NK-92 (cell line): ENCODE measurements around the gene MPZL2.
"Not testable (repeated sequence)": the region's sequence is repeated elsewhere in the genome, so short reads cannot be mapped to it uniquely, and the experiment has no call there.

Source experiments
- DNase-seq: peaks from one replicate; lab custom pipeline; 2025; ENCODE audit not compliant: unreplicated experiment; lab: John Stamatoyannopoulos, UW

MPZL2 gene

DNA sequence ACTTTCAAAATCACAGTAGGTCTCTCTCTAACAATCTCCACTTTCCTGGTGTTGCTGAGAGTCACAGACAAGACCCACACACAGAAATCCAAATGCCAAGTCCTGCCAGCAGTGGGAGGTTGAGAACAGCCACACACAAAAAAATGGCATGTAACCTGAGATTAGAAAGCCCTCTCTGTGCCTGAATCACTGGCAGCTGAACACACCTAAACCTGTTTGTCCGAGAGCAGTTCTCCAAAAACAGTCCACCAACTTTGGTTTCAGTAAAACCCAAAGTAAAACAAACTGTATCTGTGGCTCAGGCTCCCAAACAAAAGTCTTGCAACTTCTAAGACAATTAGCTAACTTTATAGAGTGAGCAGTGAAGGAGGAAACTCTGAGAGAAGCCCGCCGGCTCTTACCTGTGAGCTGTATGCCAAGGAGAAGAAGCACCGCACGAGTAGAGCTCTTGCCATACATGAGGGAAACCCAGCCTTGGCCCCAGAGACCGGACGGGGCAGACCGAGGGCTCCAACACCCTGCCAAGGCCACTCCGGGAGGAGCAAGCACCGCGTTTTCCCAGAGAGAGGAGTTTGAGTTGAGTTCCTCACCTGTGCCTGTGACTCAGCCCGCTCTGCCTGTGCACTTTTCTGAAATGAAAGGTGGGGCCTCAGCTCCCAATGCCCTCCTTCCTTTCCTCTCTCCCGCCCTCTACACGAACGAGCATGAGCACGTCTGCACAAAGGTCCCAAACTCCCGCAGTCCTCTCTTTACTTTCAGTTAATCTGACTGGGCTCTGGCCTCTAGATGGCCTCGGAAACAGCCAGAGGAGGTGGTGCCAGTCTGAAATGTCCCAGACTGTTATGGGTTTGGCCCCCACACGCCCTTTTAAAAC is at the start of gene MPZL2:
Gene MPZL2, minus strand, starts transcription at position 603 of the 874 bp plus-strand sequence. Its CDS starts 144 bp downstream, at position 459.
- DNase-seq = no peak

DNA sequence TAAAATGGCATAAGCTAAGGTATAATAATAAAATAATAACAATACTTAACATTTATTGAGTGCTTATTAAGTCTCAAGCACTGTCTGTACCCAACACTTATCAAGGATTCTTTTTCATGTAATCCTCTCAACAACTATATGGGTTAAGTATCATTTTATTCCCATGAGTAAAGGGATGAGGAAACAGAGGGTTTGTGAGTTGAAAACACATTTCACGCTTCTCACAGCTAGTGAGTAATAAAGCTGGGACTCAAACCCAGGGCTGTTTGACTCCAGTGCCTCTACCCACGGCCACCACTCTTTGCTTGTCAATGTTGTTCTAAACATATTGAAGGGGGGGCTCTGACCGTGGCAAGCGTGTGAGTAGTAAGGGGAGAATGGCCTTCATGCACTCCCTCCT is 49.1 kb upstream of the MPZL2 start:
- no peak for DNase-seq

DNA sequence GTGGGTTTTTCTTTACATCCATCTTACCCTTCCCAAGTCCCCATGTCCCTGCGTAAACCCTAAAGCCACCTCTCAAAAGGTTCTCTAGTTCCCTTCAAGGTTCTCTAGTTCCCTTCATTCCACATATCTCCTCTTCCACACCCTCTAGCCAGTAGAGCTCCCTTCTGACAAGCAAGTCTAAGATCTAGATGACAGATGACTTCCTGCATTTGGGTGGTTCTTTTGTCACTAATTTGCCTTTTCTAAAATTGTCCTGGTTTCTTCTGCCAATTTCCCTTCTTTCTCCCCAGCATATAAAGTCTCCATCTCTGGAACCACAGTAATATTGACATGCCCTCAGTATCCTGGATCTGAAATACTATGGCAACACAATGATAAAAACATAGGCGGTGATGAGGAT is 48.2 kb upstream of the MPZL2 start:
- DNase-seq = no peak

DNA sequence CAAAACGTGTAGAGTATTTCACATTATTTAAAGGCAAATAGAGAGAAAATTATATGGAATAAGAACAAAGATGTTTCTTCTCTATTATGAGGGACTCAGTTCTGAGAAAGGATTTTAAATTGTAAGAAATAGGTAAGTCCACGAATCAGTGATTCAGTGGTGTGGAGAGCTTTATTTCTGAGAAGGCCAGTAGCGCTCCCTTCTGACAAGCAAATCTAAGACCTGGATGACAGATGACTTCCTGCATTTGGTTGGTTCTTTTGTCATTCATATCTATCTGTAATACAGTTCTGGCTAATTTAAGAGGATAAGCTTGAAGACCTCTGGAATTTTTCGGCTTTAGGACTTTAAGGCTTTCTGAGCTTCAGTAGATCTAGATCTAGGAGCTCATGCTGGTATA is 47.4 kb upstream of the MPZL2 start:
- DNase-seq = no peak

DNA sequence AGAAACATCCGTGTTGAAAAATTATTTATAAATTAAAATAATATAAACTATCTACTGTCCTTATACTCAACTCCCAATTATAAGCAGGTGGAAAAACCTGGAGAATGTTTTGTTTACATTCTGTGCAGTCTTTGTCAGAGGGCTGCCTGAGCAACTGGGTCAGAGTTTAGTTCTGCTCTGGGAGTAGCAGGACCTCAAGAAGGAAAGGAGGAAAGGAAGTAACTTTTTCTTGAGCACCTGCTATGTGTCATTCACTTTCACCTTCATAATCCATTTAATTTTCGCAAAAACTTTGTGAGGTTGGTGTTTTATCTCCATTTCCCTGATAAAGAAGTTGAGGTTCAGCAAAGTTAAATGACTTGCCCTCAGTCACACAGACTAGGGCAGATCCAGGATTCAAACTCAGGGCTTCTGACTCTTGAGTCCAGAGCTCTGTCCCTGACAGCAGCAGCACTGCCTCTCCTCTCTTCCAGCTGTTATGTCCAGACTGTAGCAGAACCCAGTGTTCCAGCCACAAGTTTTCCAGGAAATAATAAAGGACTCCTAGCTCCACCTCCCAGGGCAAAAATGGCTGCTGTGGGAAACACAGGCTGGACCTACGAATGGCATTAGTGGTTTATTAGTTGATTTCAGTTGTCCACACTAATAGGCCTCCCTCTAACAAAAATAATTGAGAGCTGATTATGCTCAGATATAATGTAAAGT is 46.8 kb upstream of the MPZL2 start:
- DNase-seq = no peak

DNA sequence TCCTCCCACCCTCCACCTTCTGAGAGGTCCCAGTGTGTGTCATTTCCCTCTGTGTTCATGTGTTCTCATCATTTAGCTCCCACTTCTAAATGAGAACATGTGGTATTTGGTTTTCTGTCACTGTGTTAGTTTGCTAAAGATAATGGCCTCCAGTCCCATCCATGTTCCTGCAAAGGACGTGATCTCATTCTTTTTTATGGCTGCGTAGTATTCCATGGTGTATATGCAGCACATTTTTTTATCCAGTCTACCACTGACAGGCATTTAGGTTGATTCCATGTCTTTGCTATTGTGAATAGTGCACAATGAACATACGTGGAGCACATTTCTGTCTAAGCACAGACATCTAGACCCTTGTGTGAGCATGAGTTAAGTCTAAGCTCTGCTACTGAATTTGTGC is 46.2 kb upstream of the MPZL2 start:
- no peak for DNase-seq

DNA sequence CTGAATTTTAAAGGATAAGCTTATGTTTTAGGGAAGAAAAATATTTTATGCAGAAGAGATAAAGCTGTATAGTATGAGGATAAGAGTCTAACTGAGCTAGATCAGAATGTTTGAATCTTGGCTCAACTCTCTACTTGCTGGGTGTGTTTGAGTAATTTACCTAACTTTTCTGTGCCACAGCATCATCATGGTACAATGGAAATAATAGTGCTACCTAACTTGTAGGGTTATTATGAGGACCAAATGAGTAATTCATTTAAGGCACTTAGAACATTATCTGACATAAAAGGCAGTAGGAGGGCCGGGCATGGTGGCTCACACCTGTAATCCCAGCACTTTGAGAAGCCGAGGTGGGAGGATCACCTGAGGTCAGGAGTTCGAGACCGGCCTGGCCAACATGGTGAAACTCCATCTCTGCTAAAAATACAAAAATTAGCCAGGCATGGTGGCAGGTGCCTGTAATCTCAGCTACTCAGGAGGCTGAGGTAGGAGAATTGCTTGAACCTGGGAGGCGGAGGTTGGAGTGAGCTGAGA is 45.0 kb upstream of the MPZL2 start:
- not testable (repeated sequence) for DNase-seq

DNA sequence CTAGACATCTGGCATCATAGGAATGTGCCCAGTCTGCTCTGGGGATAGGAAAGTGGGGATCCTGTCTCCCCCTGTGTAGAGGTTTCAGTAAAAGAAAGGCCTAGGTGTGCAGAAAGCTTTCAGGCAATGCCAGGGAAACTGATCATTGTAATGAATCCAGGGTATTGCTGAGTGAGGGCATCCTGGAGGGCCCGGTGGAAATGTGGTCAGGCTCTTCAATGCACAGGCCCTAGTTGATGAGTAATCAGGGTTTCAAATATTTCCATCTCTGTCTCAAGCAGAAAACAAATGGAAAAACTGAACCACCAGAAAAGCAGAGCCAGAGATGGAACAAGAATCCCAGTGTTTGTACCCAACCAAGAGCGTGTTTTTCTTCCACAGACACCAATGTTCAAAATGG is 42.5 kb upstream of the MPZL2 start:
- no peak for DNase-seq

DNA sequence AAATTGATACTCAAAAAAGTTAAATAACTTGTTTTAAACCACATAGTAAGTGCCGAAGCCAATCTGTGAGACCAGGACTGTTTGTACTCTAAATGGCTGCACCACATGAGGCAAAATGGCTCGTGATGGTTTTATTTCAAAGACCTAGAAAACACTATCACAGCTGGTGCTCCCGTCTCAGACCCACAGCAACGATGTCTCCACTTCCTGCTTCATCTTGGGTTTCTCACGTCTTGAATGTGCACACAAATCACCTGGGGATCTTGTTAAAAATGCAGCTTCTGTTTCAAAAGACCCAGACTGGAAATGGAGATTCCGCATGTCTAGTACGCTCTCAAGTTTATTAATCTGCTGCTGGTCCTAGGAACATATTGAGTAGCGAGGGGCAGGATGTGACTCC is 41.6 kb upstream of the MPZL2 start:
- DNase-seq = no peak

DNA sequence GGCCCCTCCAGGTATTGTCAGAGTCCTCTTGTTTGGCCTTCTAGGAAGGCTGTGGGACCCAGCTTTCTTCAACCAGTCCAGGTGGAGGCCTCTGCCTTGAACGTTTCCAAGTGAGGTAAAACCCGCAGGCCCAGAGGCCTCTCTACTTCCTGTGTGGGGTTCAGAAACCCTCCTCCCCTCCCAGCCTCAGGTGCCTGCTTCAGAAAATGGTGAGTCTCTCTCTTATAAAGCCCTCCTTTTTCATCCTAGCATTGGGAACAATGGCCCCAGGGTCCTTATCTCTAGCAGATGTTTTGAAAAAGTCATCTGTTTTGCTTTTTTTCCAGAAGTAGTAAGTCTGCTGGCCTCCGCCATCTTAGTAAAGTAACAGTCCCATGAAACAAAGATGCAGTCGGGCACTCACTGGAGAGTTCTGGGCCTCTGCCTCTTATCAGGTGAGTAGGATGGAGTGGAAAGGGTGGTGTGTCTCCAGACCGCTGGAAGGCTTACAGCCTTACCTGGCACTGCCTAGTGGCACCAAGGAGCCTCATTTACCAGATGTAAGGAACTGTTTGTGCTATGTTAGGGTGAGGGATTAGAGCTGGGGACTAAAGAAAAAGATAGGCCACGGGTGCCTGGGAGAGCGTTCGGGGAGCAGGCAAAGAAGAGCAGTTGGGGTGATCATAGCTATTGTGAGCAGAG is 40.6 kb upstream of the MPZL2 start, which contains the start of gene CD3E:
Gene CD3E, plus strand, starts transcription at position 163 of the 681 bp plus-strand sequence. Its CDS starts 223 bp downstream, at position 386.
- DNase-seq = no peak

DNA sequence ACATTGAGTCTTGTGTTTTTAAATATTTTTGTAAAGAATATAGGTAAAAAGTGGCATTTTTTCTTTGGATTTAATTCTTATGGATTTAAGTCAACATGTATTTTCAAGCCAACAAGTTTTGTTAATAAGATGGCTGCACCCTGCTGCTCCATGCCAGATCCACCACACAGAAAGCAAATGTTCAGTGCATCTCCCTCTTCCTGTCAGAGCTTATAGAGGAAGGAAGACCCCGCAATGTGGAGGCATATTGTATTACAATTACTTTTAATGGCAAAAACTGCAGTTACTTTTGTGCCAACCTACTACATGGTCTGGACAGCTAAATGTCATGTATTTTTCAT is 40.1 kb upstream of the MPZL2 start:
- DNase-seq = no peak

DNA sequence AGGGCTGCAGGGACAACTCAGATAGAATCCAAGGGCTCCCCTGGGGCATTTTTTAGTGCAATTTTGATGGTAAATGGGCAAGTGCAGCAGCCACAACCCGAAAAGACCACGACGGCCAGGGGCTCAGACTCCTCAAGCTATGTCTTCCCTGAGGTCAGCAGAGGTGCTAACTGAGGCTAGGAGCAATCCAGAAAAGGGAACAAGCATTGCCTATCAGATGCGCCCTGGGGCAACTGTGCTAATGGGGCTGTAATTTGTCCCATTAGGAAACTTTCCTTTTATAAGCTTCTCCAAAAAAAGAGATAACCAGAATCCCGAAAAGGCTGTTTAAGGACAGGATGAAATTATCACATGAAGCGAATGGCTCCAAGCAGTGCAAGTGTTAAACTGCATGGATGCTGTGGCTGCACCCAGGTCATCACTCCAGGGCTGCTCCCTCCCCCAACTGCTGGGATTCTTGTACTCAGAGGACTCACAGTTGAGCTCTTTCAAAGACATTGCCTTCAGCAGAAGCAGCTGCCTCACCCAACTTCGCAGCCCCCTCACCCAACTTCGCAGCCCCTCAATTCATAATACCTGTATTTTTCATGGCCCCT is 37.6 kb upstream of the MPZL2 start:
- DNase-seq = no peak

DNA sequence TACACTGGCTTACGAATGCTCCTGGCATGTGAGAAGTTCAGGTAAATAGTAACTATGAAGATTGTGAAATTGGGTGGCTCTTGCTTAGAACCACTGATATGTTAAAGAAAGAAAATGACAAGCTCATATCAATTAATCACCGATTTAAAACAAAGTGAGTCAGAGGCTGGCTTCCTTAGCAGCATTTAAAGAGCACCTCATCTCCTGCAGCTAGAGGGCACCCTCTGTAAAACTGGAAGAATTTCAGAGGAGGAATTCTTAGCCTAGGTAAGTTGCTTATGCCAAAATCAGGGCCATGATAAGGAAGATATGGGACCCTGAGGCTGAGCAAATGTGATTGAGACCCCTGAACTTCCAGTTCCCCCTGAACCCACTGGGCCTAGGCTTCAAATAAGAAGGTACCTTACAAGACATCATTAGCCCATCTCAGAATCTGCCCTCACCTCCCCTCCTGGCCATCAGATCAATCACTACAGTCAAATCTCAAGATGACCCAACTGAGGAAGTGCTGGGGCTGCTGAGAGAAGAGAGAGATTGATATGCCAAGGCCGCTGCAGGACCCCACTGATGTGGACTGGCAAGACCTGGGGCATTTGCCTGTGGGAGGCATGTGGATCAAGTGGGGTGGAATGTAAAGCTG is 31.8 kb upstream of the MPZL2 start:
- DNase-seq = no peak

DNA sequence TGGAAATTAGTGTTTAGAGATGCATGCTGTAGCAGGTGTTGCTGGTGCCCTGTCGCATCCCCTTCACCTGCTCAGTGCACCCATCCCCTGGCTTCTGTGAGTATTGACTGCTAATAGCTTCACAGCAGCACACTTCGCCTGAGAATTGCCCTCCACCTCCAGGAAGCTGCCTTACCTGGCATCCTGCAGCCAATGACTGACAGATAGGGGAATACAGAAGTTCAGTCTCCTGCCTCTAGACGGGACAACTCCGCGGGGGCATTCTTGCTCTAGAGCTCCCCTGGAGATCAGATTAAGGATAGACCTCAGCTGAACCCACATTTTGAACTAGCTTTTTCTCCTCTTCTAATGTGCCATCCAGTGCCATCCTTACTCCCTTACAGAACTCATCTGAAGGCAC is 31.1 kb upstream of the MPZL2 start:
- DNase-seq = no peak

DNA sequence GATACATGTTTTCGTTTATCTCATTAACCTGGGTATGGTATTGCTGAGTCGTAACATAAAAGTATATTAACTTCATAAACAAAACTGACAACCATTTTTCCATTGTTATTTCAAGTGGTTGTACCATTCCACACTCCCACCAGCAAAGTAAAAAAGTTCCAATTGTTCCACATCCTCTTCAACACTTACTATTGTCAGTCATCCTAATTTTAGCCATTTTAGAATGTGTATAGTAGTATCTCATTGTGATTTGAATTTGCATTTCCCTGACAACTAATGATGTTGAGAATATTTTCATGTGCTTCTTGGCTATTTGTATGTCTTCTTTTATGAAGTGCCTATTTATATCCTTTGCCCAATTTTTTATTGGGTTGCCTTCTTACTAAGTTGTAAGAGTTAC is 30.0 kb upstream of the MPZL2 start:
- DNase-seq = no peak

DNA sequence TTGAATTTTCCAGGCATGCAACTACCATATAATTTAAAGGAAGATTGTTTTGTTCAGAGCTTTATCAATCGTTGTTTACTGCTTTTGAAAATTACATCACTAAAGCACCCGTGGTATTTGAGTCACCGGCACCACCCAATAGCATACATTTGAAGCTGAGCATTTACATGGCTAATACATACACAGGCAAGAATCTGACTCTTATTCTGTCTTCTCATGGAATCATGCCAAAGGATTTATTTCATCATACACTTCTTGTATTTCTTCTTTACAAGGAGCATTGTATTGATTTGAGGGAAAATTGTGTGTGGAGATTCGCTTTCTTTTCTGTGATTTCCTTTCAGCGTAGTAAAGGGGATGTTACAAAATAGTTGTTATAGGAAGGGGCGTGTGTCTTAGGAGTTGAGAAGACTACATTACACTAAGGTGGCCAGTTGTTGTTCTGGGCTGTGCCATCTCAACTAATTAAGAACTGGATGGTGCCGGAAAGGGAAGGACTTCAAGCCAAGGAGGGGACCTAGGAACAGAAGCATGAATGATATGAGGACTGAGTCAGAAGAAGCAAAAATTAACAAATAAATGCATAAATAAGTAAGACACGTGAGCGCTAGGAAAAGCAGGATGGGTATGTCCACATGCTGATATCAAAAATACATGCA is 27.5 kb upstream of the MPZL2 start:
- no peak for DNase-seq

DNA sequence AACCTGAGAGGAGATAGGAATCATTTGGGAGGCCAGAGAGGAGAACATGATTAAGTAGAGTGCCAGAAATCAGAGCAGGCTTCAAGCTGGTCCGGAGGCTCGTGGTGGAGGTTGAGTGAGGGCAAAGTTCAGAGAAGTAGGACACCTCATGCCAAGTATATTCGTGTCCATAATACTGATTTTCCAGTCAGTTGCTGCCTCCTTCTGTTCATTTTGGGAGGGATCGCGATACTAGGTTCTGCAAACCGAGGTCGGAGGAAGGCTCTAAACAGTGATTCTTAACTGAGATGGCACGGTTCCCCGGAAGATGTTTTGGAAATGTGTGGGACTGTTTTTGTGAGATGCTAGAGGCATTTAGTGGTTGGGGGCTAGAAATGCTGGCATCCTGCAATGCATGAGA is 26.8 kb upstream of the MPZL2 start:
- no peak for DNase-seq

DNA sequence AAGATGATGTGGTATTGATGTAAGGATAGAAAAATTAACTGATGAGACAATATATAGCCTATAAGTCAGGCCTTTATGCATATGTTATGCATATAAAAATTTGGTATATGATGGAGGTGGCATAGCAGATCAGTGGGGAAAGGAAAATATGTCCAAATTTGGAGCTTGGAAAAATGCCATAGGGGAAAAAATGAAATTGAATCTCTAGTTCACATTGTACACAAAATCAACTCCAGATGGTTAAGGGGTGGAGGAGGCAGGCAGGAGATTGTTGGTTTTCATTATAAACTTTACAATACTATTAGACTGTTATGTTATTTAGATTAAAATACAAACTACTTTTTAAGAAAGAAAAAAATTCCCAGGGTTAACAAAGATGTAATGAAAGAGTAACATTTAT is 25.3 kb upstream of the MPZL2 start:
- DNase-seq = no peak

DNA sequence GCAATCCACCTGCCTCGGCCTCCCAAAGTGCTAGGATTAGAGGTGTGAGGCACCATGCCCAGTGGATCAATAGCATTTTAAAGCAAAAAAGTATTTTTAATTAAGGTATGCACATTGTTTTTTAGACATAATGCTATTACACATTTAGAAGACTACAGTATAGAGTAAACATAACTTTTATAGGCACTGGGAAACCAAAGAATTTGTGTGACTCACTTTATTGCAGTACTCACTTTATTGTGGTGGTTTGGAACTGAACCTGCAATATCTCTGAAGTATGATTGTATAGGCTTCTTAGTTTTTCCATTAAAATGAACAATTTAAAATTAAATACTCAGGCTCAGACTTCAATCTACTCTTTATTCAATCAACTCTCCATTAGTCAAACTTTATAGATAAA is 22.9 kb upstream of the MPZL2 start:
- DNase-seq = no peak

DNA sequence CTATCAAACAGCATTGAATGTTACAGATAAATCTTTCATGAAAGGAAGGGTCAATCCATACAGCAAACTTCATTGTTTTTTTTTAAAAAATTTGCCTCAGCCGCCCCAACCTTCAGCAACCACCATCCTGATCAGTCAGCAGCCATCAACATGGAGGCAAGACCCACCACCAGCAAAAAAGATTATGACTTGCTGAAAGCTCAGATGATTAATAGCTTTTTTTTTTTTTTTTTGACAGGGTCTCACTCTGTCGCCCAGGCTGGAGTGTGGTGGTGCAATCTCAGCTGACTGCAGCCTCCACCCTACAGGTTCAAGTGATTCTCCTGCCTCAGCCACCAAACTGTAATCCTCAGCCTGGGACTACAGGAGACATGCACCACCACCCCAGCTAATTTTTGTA is 22.4 kb upstream of the MPZL2 start:
- no peak for DNase-seq
